WERI-Rb-1 (cell line): ENCODE data around the gene PTPN6.
A peak's percentile ranks its signal among the peaks of the same experiment; 100 is the strongest.

Source experiments
- DNase-seq: peaks from one replicate; pipeline ENCODE4 v3.0.0-alpha.2; 2020
- H3K27ac ChIP-seq: fragments of 250-450 bp; sonication (Bioruptor Pico); 2 replicates; pipeline ENCODE4 v1.5.1; 2020; ENCODE audit warnings: mild to moderate bottlenecking, moderate library complexity
- H3K27me3 ChIP-seq: fragments of 250-450 bp; sonication (Bioruptor Pico); 2 replicates; pipeline ENCODE4 v1.5.1; 2021; ENCODE audit warnings: mild to moderate bottlenecking, low read depth, moderate library complexity; ENCODE audit not compliant: insufficient read depth, severe bottlenecking
- H3K36me3 ChIP-seq: fragments of 250-450 bp; sonication (Bioruptor Pico); 2 replicates; pipeline ENCODE4 v1.5.1; 2020; ENCODE audit warnings: mild to moderate bottlenecking, moderate library complexity
- H3K4me3 ChIP-seq: 2 replicates; pipeline ENCODE4 v1.5.1; 2011; ENCODE audit warnings: low read depth, mild to moderate bottlenecking, control low read depth, low read length
- H3K9me3 ChIP-seq: fragments of 250-450 bp; sonication (Bioruptor Pico); 2 replicates; pipeline ENCODE4 v1.5.1; 2021; ENCODE audit warnings: mild to moderate bottlenecking, moderate library complexity; ENCODE audit not compliant: severe bottlenecking
- TF ChIP-seq, protein P1 (sequence below): IDR thresholded peaks from 2 replicates; pipeline ENCODE4 v1.5.1; 2011; ENCODE audit warnings: low read depth, mild to moderate bottlenecking, control low read depth, inconsistent platforms, low read length

The PTPN6 gene

DNA sequence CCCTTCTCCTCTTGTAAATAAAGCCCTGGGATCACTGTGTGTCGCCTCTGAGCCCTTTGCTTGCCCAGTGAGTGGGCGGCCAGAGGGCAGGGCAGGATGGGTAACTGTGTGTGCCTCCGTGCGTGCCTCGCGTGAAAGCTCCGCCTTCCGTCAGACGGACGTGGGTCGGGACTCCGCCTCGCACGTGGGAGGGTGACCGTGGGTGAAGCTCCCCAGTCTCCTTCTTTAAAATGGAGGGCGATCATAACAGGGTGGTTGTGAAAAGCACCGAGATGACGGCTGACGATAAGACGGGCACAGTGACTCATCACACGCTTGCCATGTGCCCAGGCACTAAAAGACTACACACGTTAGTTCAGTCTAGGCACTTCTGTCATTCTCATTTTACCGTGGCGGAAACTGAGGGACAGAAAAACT lies 10.1 kb downstream of the PTPN6 start:
- TF ChIP-seq, protein P1, sequence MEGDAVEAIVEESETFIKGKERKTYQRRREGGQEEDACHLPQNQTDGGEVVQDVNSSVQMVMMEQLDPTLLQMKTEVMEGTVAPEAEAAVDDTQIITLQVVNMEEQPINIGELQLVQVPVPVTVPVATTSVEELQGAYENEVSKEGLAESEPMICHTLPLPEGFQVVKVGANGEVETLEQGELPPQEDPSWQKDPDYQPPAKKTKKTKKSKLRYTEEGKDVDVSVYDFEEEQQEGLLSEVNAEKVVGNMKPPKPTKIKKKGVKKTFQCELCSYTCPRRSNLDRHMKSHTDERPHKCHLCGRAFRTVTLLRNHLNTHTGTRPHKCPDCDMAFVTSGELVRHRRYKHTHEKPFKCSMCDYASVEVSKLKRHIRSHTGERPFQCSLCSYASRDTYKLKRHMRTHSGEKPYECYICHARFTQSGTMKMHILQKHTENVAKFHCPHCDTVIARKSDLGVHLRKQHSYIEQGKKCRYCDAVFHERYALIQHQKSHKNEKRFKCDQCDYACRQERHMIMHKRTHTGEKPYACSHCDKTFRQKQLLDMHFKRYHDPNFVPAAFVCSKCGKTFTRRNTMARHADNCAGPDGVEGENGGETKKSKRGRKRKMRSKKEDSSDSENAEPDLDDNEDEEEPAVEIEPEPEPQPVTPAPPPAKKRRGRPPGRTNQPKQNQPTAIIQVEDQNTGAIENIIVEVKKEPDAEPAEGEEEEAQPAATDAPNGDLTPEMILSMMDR = no peak
- no peaks in the 10 kb centered on the region for H3K27me3 ChIP-seq
- no peaks in the 10 kb centered on the region for H3K9me3 ChIP-seq
- H3K27ac ChIP-seq = peak overlapping the region; percentile 76
- H3K4me3 ChIP-seq = peak overlapping the region; percentile 20
- DNase-seq = no peak
- H3K36me3 ChIP-seq = peaks cover 25% of the 10 kb centered on the region

DNA sequence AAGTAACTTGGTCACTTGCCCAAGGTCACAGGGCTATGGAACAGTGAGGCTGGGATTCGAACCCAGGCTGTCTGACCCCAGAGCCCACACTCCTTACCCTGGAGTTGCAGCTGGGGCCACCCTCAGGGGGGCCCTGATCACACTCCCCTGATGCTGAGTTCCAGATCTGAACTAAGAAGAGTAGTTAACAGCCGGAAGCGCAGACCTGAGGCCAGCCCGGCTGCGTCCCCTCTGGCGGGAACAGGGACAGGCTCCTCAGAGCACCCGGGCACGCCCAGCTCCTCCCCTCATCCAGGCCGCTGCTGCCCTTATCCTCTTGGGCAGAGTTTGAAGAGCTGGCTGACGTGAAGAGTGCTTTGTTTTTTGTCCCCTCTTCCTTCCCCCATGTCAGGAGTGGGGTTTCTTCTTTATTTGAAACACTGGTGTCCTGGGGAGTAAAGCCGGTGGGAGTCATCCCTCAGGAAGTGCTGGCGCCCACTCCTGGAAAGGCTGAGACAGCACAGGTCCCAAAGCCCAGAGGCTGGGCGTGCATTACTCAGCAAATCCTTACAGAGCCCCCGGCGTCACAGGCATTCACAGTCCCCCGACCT lies 10.6 kb downstream of the PTPN6 start:
- DNase-seq = peak; percentile 84
- H3K27ac ChIP-seq = peak overlapping the region; percentile 76

DNA sequence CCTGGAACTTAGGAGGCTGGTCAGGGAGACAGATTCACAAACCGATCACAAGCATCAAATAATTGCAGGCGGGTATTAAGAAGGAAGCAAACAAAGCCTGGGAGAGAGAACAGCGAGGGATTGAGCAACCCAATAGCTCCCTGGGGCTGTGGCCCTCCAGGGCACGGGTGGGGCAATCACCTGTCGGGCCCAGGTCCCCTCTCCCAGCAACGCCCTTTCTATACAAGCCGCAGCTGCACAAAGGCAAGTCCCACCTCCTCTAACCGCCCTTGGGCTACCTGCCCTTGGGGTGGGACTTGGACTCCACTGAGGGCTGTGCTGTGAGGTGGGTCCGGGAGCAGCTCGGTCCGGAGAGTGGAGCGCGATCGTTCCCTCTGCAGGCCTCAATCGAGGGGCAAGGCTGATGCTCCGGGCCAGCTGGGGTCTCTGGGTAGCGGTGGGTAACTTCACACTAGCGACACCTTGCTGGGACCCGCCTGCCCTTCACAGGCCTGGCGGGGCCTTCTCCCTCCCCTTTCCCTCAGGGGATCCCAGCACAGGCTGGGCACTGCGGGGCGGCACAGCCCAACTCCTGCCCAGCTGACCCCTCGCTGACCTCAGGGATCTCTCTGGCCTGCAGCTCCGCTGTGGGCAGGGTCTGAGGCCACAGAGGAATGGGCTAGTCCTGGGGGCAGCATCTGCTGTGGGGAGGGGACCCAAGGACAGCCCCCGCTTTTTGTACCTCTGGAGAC lies 11.3 kb downstream of the PTPN6 start:
- peak overlapping the region; percentile 76 for H3K27ac ChIP-seq
- DNase-seq = no peak
- peaks cover 36% of the 10 kb centered on the region for H3K36me3 ChIP-seq
- H3K4me3 ChIP-seq = peak overlapping the region; percentile 20; the same call in 1 of the 2 replicates
- H3K27me3 ChIP-seq = no peaks in the 10 kb centered on the region
- H3K9me3 ChIP-seq = no peaks in the 10 kb centered on the region
- TF ChIP-seq, protein P1 = no peak

More for the DNA sequence above, 10.6 kb downstream of the PTPN6 start:
- TF ChIP-seq, protein P1 = peak; percentile 69
- Histone ChIP-seq H3K9me3 (no peaks in the 10 kb centered on the region), H3K36me3 (peaks cover 30% of the 10 kb centered on the region), H3K4me3 (peak overlapping the region; percentile 20), H3K27me3 (no peaks in the 10 kb centered on the region)

DNA sequence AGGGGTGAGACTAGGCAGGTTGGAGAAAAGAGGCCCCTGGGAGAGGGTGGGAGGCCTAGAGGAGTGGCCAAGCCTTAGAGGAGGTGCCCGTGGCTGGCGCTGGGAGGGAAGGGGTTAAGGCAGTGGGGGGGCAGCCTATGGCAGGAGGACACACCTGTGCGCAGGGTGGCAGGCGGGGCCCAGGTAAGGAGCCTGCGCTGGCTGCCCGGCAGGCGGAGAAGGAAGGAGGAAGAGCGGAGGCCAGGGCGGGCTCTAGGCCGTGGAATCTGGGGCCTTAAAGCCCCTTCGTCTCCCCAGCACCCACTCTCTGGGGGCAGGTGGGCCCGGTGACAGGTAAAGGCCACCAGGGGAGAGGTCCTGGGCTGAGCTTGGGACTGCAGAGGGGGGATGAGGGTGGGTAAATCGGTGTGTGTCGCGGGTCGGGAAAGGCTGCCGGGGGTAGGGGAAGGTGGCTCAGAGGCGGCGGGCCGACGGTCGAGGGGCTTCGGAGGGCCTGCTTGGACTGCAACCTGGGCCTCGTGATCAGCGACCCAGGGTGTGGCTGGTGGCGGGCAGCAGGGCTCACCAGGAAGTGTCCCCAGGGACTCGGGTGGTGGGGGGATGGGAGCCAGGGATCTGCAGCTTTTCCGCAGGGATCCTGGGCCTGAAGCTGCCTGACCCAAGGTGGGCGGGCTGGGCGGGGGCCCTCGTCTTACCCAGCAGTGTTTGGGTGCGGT lies 12.0 kb downstream of the PTPN6 start:
- Histone ChIP-seq H3K36me3 (peaks cover 43% of the 10 kb centered on the region), H3K4me3 (no peak overlapping the region), H3K9me3 (no peaks in the 10 kb centered on the region), H3K27ac (peak overlapping the region; percentile 76), H3K27me3 (no peaks in the 10 kb centered on the region)
- TF ChIP-seq, protein P1 = no peak
- DNase-seq = no peak

DNA sequence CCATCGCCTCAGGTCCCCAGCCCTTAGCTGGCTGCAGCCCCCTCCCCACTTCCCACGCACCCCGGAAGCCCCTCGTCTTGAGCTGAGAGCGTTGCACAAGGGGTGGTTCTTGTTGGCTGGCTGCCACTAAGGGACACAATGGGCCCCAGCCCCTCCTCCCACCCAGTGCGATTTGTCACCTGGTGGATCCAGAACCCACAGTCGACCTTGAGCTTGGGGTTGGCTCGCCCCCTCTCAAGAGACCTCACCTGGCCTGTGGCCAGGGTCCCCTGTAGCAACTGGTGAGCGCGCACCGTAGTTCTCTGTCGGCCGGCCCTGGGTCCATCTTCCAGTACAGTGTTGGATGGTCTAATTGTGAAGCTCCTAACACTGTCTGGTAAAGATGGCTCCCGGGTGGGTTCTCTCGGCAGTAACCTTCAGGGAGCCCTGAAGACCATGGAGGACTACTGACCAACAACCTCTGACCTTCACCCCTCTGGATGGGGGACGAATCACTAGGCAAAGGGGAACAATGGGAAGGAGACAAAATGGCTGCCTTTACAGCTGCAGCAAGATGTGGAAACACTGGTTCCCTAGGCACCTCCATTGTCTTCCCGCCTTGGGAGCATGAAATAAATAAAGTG lies 12.7 kb downstream of the PTPN6 start:
- no peak for DNase-seq
- TF ChIP-seq, protein P1 = no peak
- Histone ChIP-seq H3K4me3 (no peak overlapping the region), H3K9me3 (no peaks in the 10 kb centered on the region), H3K36me3 (peaks cover 51% of the 10 kb centered on the region), H3K27ac (peak overlapping the region; percentile 76), H3K27me3 (no peaks in the 10 kb centered on the region)
